ENCODE results near the gene DEAF1. TPM values are rescaled to one million over a fixed set of nuclear protein-coding genes. Genes with fewer than 3 reads are reported as not detected.
A peak's percentile ranks its signal among the peaks of the same experiment; 100 is the strongest.

Gene DEAF1
- total and polyA plus RNA-seq, 2 of the 13 experiments (the other 11 are each of a cell fraction or from before 2014, with no cell fraction given), result 22.3 to 29.6 TPM

GRCh38 chr11:655036-655726 is 39.8 kb downstream of the DEAF1 start (continued):
- no peak for TF ChIP-seq ZBTB40 (IDR thresholded peaks at IDR 0.05)
- TF ChIP-seq ZBTB40 (CRISPR knock-in tag; IDR thresholded peaks at IDR 0.05), result no peak
- TF ChIP-seq HOXA7 (CRISPR knock-in tag; IDR thresholded peaks at IDR 0.05), result no peak
- no peak for TF ChIP-seq PRPF4 (IDR thresholded peaks at IDR 0.05; ENCODE audit: low read depth, low read length, poor library complexity, severe bottlenecking)
- no peak for TF ChIP-seq SETDB1 (CRISPR knock-in tag; IDR thresholded peaks at IDR 0.05; ENCODE audit: borderline replicate concordance)
- TF ChIP-seq RAD21 (CRISPR knock-in tag; IDR thresholded peaks at IDR 0.05), result peak; percentile 23; the same call in 1 of the 2 replicates
- TF ChIP-seq ZBTB7B (CRISPR knock-in tag; IDR thresholded peaks at IDR 0.05), result 0 out of 2 replicates have a peak, but pooled peaks have one; percentile 62
- peak; percentile 48 for TF ChIP-seq HIC2 (CRISPR knock-in tag; IDR thresholded peaks at IDR 0.05; ENCODE audit: low read depth)
- peak; percentile 53; the same call in 1 of the 2 replicates for TF ChIP-seq GABPB1 (CRISPR knock-in tag; IDR thresholded peaks at IDR 0.05)
- TF ChIP-seq HNRNPK (IDR thresholded peaks at IDR 0.05; ENCODE audit: low read depth, low read length, poor library complexity, severe bottlenecking), result no peak
- no peak for TF ChIP-seq TEAD2 (CRISPR knock-in tag; IDR thresholded peaks at IDR 0.05)
- TF ChIP-seq IRF9 (CRISPR knock-in tag; IDR thresholded peaks at IDR 0.05; ENCODE audit: borderline replicate concordance), result no peak
- 0 out of 2 replicates have a peak, but pooled peaks have one; percentile 33 for TF ChIP-seq ERF (CRISPR knock-in tag; IDR thresholded peaks at IDR 0.05)
- no peak for TF ChIP-seq ONECUT2 (CRISPR knock-in tag; IDR thresholded peaks at IDR 0.05)
- TF ChIP-seq ZBTB34 (CRISPR knock-in tag; IDR thresholded peaks at IDR 0.05), result no peak
